GM18507 (cell line): ENCODE measurements around the gene LGR6.
A peak's percentile ranks its signal among the peaks of the same experiment; 100 is the strongest.
"Not testable (repeated sequence)": the region's sequence is repeated elsewhere in the genome, so short reads cannot be mapped to it uniquely, and the experiment has no call there.

Source experiments
- DNase-seq: peaks from one replicate; pipeline ENCODE4 v3.0.0; 2011; ENCODE audit warnings: low read depth; ENCODE audit not compliant: insufficient read length; ENCODE audit errors: extremely low spot score
- FAIRE-seq: peaks from 2 replicates; lab custom pipeline; 2011; peaks lifted over from hg19 to GRCh38; lab: Jason Lieb, UNC

LGR6 gene

GRCh38 chr1:202171292-202172014, 22.1 kb upstream of the LGR6 start:
- FAIRE-seq (no peak), DNase-seq (no peak)

GRCh38 chr1:202172015-202172355, 21.6 kb upstream of the LGR6 start:
- no peak for FAIRE-seq
- DNase-seq = no peak

DNA sequence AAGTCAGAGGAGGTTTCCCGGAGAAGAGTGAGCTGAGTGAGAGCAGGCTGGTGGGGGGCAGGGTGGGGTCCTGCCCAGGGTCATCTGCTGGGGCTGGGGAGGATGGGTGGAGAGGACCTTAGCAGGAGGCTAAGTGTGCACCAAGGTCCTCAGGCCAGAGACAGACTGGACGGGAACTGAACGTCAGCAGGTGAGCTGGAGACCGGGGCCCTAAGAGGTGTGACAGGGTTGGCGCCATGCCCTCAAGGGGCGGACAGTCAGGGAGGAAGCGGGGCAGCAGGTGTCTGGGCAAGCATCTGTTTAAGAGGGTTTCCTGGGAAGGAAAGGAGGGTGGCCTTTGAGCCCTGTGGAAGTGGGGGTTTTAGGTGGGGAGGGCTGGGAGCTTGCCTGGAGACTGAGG, 19.6 kb upstream of the LGR6 start:
- FAIRE-seq = no peak
- no peak for DNase-seq

- DNase-seq (no peak), FAIRE-seq (no peak)
Measured at GRCh38 chr1:202176949-202177927, 16.4 kb upstream of the LGR6 start.

GRCh38 chr1:202179828-202180750, 13.5 kb upstream of the LGR6 start:
- FAIRE-seq (no peak), DNase-seq (no peak)

DNA sequence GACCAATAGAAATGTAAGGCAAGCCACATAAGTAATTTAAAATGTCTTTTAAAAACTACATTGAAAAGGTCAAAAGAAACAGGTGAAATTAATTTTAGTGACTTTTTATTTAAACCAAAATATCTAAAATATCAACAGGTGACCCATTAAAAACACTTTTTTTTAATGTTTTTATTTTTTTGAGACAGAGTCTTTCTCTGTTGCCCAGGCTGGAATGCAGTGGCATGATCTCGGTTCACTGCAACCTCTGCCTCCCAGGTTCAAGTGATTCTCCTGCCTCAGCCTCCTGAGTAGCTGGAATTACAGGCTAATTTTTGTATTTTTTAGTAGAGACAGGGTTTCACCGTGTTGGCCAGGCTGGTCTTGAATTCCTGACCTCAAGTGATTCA, 12.9 kb upstream of the LGR6 start:
- DNase-seq, FAIRE-seq: not testable (repeated sequence)

DNA sequence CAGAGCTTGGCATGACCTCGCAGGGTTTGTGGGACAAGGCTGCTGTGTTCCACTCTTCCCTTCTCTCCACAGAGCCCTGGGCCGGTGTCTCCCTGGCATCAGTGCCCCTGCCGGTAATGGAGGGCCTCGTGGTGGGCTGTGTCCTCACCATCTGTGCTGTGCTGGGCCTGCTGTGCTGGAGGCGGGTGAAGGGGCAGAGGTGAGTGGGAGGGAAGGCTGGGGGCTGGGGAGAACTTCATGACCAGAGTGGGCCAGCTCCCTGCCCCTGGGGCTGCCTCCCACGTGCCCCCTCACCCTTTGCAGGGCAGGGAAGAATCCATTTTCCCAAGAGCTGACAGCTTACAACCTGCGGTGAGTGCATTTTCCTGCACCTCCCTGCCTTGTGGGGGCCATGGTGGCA, 12.0 kb upstream of the LGR6 start:
- FAIRE-seq = no peak
- DNase-seq = no peak

DNA sequence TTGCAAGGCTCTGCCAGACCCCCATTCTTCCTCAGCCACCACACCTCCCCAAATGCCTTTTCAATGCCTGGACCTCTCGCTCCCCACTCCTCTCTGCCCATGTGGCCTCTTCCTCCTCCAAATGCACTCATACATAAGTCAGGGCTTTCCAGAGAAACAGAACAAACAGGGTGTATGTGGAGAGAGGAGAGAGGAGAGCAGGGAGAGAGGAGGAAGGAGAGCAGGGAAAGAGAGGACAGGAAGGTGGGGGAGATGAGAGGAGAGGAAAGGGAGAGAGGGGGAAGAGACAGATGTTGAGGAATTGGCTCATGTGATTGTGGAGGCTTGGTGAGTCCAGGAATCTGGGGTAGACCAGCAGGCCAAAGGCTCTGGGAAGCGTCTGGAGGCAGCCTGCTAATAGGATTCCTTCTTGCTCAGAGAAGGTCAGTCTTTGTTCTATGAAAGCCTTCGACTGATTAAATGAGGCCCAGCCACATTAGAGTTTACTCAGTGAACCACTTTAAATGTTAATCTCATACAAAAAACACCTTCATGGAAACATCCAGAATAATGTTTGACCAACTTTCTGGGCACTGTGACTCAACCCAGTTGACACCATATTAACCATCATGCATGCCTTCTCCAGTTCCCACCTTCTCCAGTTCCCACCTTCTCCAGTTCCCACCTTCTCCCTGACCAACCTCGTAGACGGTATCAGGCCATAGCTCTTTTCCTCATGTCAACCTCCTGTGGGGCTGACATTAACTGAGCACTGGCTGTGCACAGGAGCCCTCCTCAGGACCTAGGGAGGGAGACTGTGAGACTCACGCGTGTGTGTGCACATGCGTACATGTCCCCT, 11.3 kb upstream of the LGR6 start:
- FAIRE-seq (no peak), DNase-seq (no peak)

GRCh38 chr1:202184750-202185460, 8.7 kb upstream of the LGR6 start:
- peak; percentile 61 for FAIRE-seq
- DNase-seq = peak; percentile 53

- FAIRE-seq (no peak), DNase-seq (no peak)
Measured at GRCh38 chr1:202186327-202186726, 7.3 kb upstream of the LGR6 start.

GRCh38 chr1:202187041-202187671, 6.4 kb upstream of the LGR6 start:
- FAIRE-seq (no peak), DNase-seq (no peak)

DNA sequence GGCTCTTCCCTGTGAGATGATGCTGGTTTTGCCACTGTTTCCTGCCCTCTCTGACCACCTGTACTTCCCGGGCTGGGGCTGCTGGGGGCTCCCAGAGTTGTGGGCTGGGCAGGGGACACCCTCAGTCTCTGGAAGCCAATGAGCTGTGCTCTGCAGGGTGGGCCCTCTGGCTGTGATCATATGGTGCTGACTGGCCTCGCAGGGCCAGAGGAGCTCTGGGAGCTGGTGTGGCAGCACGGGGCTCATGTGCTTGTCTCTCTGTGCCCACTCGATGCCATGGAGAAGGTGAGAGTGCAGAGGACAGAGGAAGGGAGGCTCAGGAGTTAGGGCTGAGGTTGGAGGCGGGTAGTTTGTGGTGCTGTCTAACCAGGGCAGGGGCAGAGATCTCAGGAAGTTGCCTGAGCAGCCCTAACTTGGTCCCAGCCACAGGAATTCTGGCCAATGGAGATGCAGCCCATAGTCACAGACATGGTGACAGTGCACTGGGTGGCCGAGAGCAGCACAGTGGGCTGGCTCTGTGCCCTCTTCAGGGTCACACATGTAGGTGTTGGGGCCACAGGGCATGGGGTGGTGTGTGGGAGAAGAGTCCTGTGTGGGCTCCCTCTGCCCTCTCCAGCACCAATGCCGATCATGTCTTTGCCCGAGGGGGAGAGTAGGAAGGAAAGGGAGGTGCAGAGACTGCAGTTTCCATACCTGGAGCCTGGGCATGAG, 5.7 kb upstream of the LGR6 start:
- DNase-seq = no peak
- FAIRE-seq = no peak

GRCh38 chr1:202189001-202189790, 4.4 kb upstream of the LGR6 start:
- DNase-seq = peak; percentile 14
- peak; percentile 61 for FAIRE-seq

GRCh38 chr1:202189918-202190715, 3.5 kb upstream of the LGR6 start:
- DNase-seq (no peak), FAIRE-seq (no peak)

- not testable (repeated sequence) for FAIRE-seq, DNase-seq
Measured at GRCh38 chr1:202191391-202191790, 2.2 kb upstream of the LGR6 start.
